ENCODE data around the gene S100PBP. TPM values are rescaled to one million over a fixed set of nuclear protein-coding genes. Genes with fewer than 3 reads are reported as not detected.

The S100PBP gene
- total and polyA plus RNA-seq, 10 of the 15 experiments (the other 5 are each of a cell fraction or from before 2014, with no cell fraction given) = 17.0 to 98.3 (median 40.6) TPM

- Histone ChIP-seq H3K36me3 (ENCODE audit: control insufficient read depth in 2 of 2, insufficient read depth in 2 of 2, low read length in 1 of 2) (no peaks in the 10 kb centered on the region; a peak in 1 of 4 replicates), H3K4me2 (ENCODE audit: control insufficient read depth, insufficient read depth) (no peak overlapping the region), H3K9me3 (replicated peaks; ENCODE audit: control insufficient read depth, insufficient read depth, low read length) (no peaks in the 10 kb centered on the region), H3K9ac (ENCODE audit: control insufficient read depth, insufficient read depth, low read length) (no peak overlapping the region), H3K79me2 (ENCODE audit: control insufficient read depth, insufficient read depth, low read length) (no peaks in the 10 kb centered on the region), H3K27ac (ENCODE audit: control insufficient read depth, insufficient read depth) (no peak overlapping the region), H4K20me1 (ENCODE audit: control insufficient read depth, insufficient read depth) (no peaks in the 10 kb centered on the region; the same call in 1 of the 2 replicates), H3K27me3 (replicated peaks in 1 of 2; ENCODE audit: control insufficient read depth in 2 of 2, insufficient read depth in 2 of 2, low read length in 1 of 2) (peaks cover 9 to 12% of the 10 kb centered on the region in 2 experiments; a peak in 3 of 4 replicates), H2AFZ (ENCODE audit: control insufficient read depth, low read depth, low read length) (no peak overlapping the region), H3K4me1 (ENCODE audit: control insufficient read depth, insufficient read depth, low read length) (peaks cover 10% of the 10 kb centered on the region), H3K4me3 (no peak overlapping the region)
- no peak for DNase-seq (ENCODE audit: low read depth, low spot score)
- CTCF ChIA-PET = interaction anchor here (0.6 to 3.2 kb wide), 19 partner anchors 11 to 352 kb away, joined by 3 to 48 read pairs (median 5); no protein-coding TSS in a partner anchor
- TF ChIP-seq NBN (IDR thresholded peaks at IDR 0.05) = no peak
- TF ChIP-seq NR2C2 (IDR thresholded peaks at IDR 0.05; ENCODE audit: borderline replicate concordance, control insufficient read depth, insufficient read length, low read depth) = no peak
- TF ChIP-seq RCOR1 (conservative IDR thresholded peaks at IDR 0.05; ENCODE audit: low read depth, low read length) = no peak
- no peak for TF ChIP-seq ZBED1 (IDR thresholded peaks at IDR 0.05; ENCODE audit: borderline replicate concordance)
- no peak for TF ChIP-seq PML (IDR thresholded peaks at IDR 0.05; ENCODE audit: low read length)
- TF ChIP-seq CUX1 (IDR thresholded peaks at IDR 0.05; ENCODE audit: insufficient replicate concordance, low read depth, low read length) = no peak
- no peak for TF ChIP-seq ATF3 (IDR thresholded peaks at IDR 0.05; ENCODE audit: borderline replicate concordance, extremely low read depth, low read depth, low read length)
- TF ChIP-seq MEF2A (IDR thresholded peaks at IDR 0.05; ENCODE audit: insufficient read depth, low read depth, low read length) = no peak
- no peak for TF ChIP-seq ZNF274 (IDR thresholded peaks at IDR 0.05; ENCODE audit: insufficient read depth, insufficient read length)
- SMC1A ChIA-PET (ENCODE audit: uncharacterized antibody, unreplicated experiment) = interaction anchor here (0.5 to 3.1 kb wide), 9 partner anchors 10 to 351 kb away, joined by 3 to 11 read pairs (median 4); no protein-coding TSS in a partner anchor
- 21% methylated on average over 7 of the region's 7 CpGs for WGBS (ENCODE audit: insufficient coverage, insufficient replicate concordance, low lambda C conversion rate, missing lambda C conversion rate)
- in situ Hi-C loops (cut with MboI) (no loop called here), intact Hi-C loops (cut with micrococcal nuclease; ENCODE audit: unreplicated experiment) (loop anchor here (1.0 to 10.0 kb wide), 4 partner anchors 55 to 471 kb away; partner anchors contain the start of genes S100PBP and YARS1)
- no peak for FAIRE-seq
- no TSS peak for BruUV-seq (replicated peaks)
- POLR2A ChIA-PET = interaction anchor here (0.6 to 1.3 kb wide), 2 partner anchors 53 to 160 kb away, joined by 3 to 4 read pairs; no protein-coding TSS in a partner anchor
- RAD21 ChIA-PET (ENCODE audit: unreplicated experiment) = interaction anchor here (0.9 to 3.4 kb wide), 9 partner anchors 24 to 471 kb away, joined by 3 to 34 read pairs (median 4); partner anchors contain the start of genes S100PBP and YARS1
- ATAC-seq = no peak
Observed at GRCh38 chr1:32872192-32872460, 54.7 kb downstream of the S100PBP start.

Data from GM12878 (cell line).